HEK293 (cell line): ENCODE measurements around the gene IRX5.

Experiments used
- GFI1B ChIP-seq: fragments of 450-650 bp; formaldehyde crosslinking; IDR thresholded peaks from 2 replicates; pipeline ENCODE4 v1.5.1; 2016; ENCODE audit warnings: missing biosample characterization, missing genetic modification characterization
- GLIS2 ChIP-seq: fragments of 450-650 bp; formaldehyde crosslinking; IDR thresholded peaks from 2 replicates; pipeline ENCODE4 v1.5.1; 2016; ENCODE audit warnings: missing biosample characterization, missing genetic modification characterization
- HIC1 ChIP-seq: fragments of 450-650 bp; formaldehyde crosslinking; IDR thresholded peaks from 2 replicates; pipeline ENCODE4 v1.5.1; 2016; ENCODE audit warnings: missing biosample characterization, missing genetic modification characterization
- KLF1 ChIP-seq: fragments of 450-650 bp; formaldehyde crosslinking; IDR thresholded peaks from 2 replicates; pipeline ENCODE4 v1.5.1; 2016; ENCODE audit warnings: missing biosample characterization, missing genetic modification characterization
- KLF16 ChIP-seq: fragments of 450-650 bp; formaldehyde crosslinking; IDR thresholded peaks from 2 replicates; pipeline ENCODE4 v1.5.1; 2017; ENCODE audit warnings: missing biosample characterization, missing genetic modification characterization
- KLF8 ChIP-seq: fragments of 450-650 bp; formaldehyde crosslinking; IDR thresholded peaks from 2 replicates; pipeline ENCODE4 v1.5.1; 2016; ENCODE audit warnings: missing biosample characterization, missing genetic modification characterization
- KLF9 ChIP-seq: fragments of 450-650 bp; formaldehyde crosslinking; IDR thresholded peaks from 2 replicates; pipeline ENCODE4 v1.5.1; 2016; ENCODE audit warnings: missing biosample characterization, missing genetic modification characterization, low read depth
- PATZ1 ChIP-seq: fragments of 450-650 bp; formaldehyde crosslinking; IDR thresholded peaks from 2 replicates; pipeline ENCODE4 v1.5.1; 2016; ENCODE audit warnings: missing biosample characterization, missing genetic modification characterization
- SP2 ChIP-seq: fragments of 450-650 bp; formaldehyde crosslinking; IDR thresholded peaks from 2 replicates; pipeline ENCODE4 v1.5.1; 2016; ENCODE audit warnings: missing biosample characterization, missing genetic modification characterization
- SP3 ChIP-seq: fragments of 450-650 bp; formaldehyde crosslinking; IDR thresholded peaks from 2 replicates; pipeline ENCODE4 v1.5.1; 2016; ENCODE audit warnings: missing biosample characterization, missing genetic modification characterization
- TRIM28 ChIP-seq: IDR thresholded peaks from 2 replicates; pipeline ENCODE4 v1.6.1; 2011; ENCODE audit warnings: low read length, control low read depth, borderline replicate concordance
- TSHZ1 ChIP-seq: fragments of 450-650 bp; formaldehyde crosslinking; IDR thresholded peaks from 2 replicates; pipeline ENCODE4 v1.5.1; 2016; ENCODE audit warnings: missing biosample characterization, missing genetic modification characterization, borderline replicate concordance
- ZEB2 ChIP-seq: fragments of 450-650 bp; formaldehyde crosslinking; IDR thresholded peaks from 2 replicates; pipeline ENCODE4 v1.5.1; 2016; ENCODE audit warnings: missing biosample characterization, missing genetic modification characterization
- ZNF10 ChIP-seq: fragments of 450-650 bp; formaldehyde crosslinking; IDR thresholded peaks from 2 replicates; pipeline ENCODE4 v1.5.1; 2017; ENCODE audit warnings: missing biosample characterization, missing genetic modification characterization
- ZNF394 ChIP-seq: fragments of 450-650 bp; formaldehyde crosslinking; IDR thresholded peaks from 2 replicates; pipeline ENCODE4 v1.5.1; 2016; ENCODE audit warnings: missing biosample characterization, missing genetic modification characterization, mild to moderate bottlenecking, moderate library complexity, borderline replicate concordance
- ZNF398 ChIP-seq: fragments of 450-650 bp; formaldehyde crosslinking; IDR thresholded peaks from 2 replicates; pipeline ENCODE4 v1.5.1; 2017; ENCODE audit warnings: missing biosample characterization, missing genetic modification characterization
- ZNF449 ChIP-seq: fragments of 450-650 bp; formaldehyde crosslinking; IDR thresholded peaks from 2 replicates; pipeline ENCODE4 v1.5.1; 2017; ENCODE audit warnings: missing biosample characterization, mild to moderate bottlenecking, missing genetic modification characterization, moderate library complexity
- ZNF580 ChIP-seq: fragments of 450-650 bp; formaldehyde crosslinking; IDR thresholded peaks from 2 replicates; pipeline ENCODE4 v1.5.1; 2016; ENCODE audit warnings: missing biosample characterization, missing genetic modification characterization
- ZNF621 ChIP-seq: fragments of 450-650 bp; formaldehyde crosslinking; IDR thresholded peaks from 2 replicates; pipeline ENCODE4 v1.5.1; 2017; ENCODE audit warnings: missing biosample characterization, missing genetic modification characterization
- ZNF768 ChIP-seq: fragments of 450-650 bp; formaldehyde crosslinking; IDR thresholded peaks from 2 replicates; pipeline ENCODE4 v1.5.1; 2018; ENCODE audit warnings: missing biosample characterization, mild to moderate bottlenecking, missing genetic modification characterization
- ZNF776 ChIP-seq: fragments of 450-650 bp; formaldehyde crosslinking; IDR thresholded peaks from 2 replicates; pipeline ENCODE4 v1.5.0; 2017; ENCODE audit warnings: missing biosample characterization, missing genetic modification characterization, borderline replicate concordance
- ZXDB ChIP-seq: fragments of 450-650 bp; formaldehyde crosslinking; IDR thresholded peaks from 2 replicates; pipeline ENCODE4 v1.5.1; 2016; ENCODE audit warnings: missing biosample characterization, missing genetic modification characterization
- TF ChIP-seq, protein P1 (sequence below): sonication (generic); formaldehyde crosslinking; IDR thresholded peaks from 2 replicates; pipeline ENCODE4 v1.8.1; 2022; ENCODE audit warnings: mild to moderate bottlenecking, moderate library complexity, missing genetic modification reagents

Gene IRX5

DNA sequence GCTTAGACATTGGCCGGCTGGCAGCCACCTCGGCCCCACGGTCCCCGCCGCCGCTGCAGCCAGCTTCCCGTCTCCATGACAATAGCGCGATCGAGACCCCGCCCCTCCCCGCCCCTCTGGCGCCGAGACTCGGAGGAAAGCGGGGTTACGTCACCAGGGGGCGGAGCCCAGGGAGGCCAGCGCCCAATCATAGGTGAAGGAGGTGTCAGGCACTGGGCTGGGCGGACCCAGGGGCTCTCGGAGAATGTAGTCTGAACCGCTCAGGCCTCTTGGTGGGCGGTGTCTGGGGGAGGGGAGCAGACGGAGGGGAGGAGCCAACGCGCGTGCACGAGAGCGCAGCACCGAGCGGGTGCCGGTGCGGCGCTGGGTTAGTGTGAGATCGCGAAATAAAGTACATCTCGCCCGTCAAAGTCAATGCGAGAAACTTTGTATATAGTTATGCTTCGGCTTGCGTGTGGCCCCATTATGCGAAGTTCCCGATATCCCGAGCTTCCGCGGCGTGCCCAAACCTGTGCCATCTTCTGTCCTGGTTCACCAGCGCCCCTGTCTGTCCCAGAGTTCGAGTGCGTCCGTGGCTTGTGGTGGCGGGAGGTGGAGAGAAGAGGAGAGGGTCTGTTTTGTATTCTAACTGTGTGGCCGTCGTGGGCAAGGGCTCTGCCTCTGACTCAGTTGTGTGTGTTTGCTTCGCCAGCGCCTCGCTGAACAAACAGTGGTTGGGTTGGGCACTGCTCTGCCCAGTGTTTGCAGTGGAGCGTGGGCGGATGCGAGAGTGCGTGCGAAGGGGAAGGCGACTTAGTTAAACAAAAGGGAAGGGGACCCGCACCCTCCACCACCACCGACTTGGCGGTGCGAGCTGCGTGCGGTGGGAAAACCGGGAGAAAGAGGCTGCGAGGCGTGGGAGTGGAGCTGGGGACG is 1.3 kb upstream of the IRX5 start (continued):
- TF ChIP-seq ZNF398 (peak; percentile 71), TSHZ1 (tag by site-specific recombination) (0 out of 2 replicates have a peak, but pooled peaks have one; percentile 10), ZEB2 (tag by site-specific recombination) (peak; percentile 64; the same call in 1 of the 2 replicates), PATZ1 (tag by site-specific recombination) (peak; percentile 26; the same call in 1 of the 2 replicates), KLF8 (tag by site-specific recombination) (peak; percentile 86), ZNF776 (no peak), GLIS2 (tag by site-specific recombination) (peak; percentile 46; the same call in 1 of the 2 replicates), KLF1 (tag by site-specific recombination) (peak; percentile 65), ZNF768 (no peak), HIC1 (tag by site-specific recombination) (peak; percentile 86), GFI1B (tag by site-specific recombination) (no peak), TRIM28 (no peak), KLF9 (tag by site-specific recombination) (peak; percentile 90), SP2 (tag by site-specific recombination) (peak; percentile 92), ZNF621 (tag by site-specific recombination) (no peak), ZXDB (tag by site-specific recombination) (peak; percentile 61; the same call in 1 of the 2 replicates), ZNF394 (tag by site-specific recombination) (0 out of 2 replicates have a peak, but pooled peaks have one; percentile 15), ZNF10 (no peak), KLF16 (tag by site-specific recombination) (peak; percentile 64), SP3 (tag by site-specific recombination) (peak; percentile 97), ZNF449 (tag by site-specific recombination) (peak; percentile 93), ZNF580 (tag by site-specific recombination) (0 out of 2 replicates have a peak, but pooled peaks have one; percentile 42)
- TF ChIP-seq, protein P1, sequence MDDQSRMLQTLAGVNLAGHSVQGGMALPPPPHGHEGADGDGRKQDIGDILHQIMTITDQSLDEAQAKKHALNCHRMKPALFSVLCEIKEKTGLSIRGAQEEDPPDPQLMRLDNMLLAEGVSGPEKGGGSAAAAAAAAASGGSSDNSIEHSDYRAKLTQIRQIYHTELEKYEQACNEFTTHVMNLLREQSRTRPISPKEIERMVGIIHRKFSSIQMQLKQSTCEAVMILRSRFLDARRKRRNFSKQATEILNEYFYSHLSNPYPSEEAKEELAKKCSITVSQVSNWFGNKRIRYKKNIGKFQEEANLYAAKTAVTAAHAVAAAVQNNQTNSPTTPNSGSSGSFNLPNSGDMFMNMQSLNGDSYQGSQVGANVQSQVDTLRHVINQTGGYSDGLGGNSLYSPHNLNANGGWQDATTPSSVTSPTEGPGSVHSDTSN: peak; percentile 59; the same call in 1 of the 2 replicates
- TF ChIP-seq, all 188 proteins: peak for 33
